HG03175 (cell line): ENCODE measurements around the gene FBLN2.
"Not testable (repeated sequence)": the region's sequence is repeated elsewhere in the genome, so short reads cannot be mapped to it uniquely, and the experiment has no call there.

Experiments
- ATAC-seq: cut with Tn5 transposase; IDR thresholded peaks from one replicate; pipeline ENCODE4 v1.9.1; 2021; ENCODE audit warnings: mild to moderate bottlenecking, moderate library complexity; ENCODE audit not compliant: unreplicated experiment

FBLN2 gene

DNA sequence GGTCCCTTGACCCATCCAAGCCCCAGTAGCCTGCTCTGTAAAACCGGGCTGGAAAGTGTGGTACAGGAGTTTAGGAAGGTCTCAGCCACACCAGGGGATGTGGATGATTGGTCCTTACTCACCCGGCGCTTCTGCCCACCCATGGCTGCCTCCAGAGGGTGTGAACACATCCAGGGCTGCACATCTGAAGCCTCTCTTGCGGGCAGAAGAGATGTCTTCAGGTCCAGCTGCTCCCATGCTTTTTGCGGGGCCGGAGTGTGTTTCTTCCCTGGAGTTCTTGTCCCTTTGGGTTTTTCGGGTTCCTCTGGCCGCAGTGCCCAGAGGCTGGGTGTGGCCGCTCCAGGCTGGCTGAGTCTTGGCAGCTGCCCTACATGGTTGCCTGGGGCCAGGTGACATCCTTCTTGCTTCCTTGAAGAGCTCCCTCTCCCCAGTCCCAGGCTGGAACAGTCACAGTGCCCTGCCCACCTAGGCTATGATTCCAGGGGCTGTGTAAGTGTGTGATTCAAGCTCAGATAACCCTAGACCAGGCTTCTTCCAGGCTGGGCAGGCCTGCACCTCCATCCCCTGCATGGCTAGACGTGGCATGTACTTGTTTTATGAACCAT lies 34.9 kb upstream of the FBLN2 start:
- ATAC-seq, result no peak

DNA sequence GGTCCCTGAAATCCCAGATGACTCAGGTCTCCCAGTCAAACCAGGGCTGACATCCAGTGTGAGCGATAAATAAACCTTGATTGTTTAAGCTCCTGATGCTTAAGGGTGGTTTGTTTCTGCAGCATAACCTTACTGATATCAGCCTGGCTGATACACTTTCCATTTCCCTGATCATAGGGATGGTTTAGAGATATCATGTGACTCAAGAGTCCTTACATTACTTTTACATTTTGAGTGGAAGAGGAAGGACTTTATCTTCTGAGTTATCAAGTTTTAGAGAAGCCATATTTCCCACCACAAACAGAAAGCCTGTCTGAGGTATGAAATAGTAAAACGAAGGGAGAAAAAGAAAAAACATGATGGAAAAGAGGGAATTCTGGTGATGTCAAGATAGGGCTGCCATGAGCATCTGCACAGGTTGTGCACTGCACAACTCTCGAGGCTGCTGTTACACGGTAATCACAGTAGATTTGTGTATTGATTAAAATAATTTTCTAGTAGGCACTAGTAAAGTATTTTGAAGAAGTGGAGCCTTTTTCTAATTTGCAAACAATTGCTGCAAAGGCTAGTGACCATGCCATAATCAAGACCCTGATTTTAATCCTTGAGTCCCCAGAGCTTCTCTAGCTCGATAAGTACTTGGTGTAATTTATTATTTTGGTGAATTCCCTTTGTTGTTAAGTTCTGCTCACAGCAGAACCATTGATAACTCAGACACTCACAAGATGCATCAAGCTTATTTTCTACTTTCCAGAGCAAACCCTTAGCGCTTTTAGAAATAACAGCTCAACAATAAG lies 34.1 kb upstream of the FBLN2 start:
- no peak for ATAC-seq

DNA sequence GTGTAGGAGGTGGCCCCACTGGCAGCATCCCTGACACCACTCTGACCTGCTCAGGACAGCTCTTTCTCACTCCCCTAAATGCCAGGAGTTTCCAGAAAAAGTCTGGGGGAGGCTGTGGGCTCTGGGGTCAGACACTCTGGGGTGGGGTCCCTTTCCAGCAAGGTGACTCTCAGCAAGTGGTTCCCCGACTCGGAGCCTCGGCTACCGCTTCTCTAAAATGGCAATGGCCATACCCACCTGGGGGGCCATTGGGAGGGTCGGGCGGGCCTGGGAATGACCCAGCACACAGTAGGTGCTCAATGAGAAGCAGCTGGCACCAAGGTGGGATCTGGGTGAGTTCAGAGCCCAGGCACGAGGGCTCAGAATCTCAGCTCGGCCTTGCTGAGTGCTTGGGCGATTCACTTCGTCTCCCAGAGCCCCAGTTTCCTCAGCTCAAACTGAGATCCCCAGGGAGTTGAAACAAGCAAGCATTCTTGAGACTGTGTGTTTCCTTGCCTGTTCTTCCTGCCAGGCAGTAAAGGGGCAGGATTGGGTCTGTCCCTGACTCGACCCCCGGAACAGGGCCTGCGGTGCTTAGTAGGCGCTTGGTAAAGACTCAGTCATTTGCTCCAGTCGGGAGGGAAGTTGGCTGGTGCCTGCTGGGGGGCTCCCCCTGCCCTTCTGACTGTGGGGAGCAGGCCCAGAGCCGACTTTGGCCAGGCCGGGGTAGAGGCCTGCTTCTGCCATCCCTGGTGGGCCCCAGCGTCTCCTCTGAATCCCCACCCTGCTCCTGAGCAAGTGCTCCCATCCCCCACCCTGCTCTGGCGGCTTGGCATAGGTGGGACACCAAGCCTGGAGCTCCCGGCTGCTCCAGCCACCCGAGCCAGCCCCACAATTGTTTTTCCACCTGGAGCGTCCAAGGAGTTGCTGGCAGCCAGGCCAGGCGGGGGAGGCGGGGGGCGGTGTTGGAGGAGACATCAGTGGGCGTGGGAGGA lies 32.9 kb upstream of the FBLN2 start:
- no peak for ATAC-seq

DNA sequence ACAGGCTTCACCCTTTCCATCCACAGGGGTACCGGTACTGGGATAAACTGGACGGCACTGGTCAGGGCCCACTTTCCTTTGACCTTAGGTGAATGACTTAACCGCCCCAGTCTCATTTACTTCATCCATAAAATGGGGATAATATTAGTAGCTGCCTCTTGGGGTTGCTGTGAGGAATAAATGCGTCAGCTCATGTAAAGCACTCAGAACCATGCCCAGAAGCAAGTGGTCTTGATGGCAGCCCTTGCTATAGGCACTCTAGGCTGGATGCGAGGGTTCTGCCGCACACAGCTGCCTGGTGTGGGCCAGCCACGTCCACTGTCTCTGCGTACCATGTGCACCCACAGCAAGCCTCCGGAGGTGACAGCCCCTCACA lies 32.2 kb upstream of the FBLN2 start:
- ATAC-seq, result no peak

DNA sequence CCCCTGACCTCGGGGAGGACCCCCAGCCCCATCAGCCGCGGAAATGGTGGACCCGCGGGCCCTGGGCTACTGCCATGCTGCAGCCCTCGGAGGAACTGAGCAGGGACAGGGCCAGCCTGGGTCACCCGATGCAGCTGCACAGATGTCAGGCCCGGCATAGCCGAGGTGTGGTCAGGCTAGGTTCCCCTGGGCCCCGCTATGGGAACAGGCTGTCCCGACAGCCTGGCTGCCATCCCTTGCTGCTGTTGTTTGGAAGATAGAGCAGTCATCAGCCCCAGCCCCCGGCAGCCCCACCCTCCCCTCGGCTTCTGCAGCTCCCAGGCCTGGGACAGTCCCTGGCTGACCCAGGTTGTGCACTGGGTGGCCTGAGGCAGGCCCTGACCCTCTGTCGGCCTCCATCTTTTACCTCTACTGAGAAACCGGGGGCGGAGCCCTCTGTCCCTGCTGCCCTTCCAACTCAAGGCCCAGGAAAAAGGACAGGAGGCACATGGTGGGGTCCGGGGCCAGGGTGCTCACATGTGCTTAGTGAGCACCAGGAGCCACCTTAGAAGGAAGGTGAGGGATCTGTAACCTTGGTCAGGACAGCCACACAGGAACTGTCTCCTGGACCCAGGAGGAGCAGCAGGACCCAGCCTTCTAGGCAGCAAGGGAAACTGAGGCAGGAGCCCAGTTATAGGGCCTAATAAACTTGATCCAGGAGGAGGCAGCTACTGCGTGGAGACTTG lies 31.5 kb upstream of the FBLN2 start:
- no peak for ATAC-seq

DNA sequence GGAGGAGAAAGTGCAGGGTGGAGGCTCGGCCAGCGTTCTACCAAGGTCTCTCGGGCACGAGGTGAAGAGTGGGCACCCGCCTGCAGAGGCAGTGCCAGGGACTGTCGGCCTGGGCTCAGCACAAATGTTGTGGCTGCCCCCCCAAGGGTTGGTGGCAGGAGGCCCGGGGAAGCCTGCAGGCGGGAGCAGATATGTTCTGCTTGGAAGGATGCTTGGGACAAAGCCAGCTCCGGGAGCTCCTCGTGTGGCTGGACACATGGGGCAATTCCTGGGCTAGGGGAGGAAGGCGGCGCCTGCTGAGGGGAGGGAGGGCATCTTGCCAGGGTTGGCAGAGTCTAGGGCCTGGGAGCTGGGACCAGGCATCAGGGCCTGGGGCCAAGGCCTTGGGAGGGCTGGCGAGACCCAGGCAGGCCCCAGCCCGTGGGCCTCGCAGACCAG lies 30.4 kb upstream of the FBLN2 start:
- ATAC-seq, result no peak

DNA sequence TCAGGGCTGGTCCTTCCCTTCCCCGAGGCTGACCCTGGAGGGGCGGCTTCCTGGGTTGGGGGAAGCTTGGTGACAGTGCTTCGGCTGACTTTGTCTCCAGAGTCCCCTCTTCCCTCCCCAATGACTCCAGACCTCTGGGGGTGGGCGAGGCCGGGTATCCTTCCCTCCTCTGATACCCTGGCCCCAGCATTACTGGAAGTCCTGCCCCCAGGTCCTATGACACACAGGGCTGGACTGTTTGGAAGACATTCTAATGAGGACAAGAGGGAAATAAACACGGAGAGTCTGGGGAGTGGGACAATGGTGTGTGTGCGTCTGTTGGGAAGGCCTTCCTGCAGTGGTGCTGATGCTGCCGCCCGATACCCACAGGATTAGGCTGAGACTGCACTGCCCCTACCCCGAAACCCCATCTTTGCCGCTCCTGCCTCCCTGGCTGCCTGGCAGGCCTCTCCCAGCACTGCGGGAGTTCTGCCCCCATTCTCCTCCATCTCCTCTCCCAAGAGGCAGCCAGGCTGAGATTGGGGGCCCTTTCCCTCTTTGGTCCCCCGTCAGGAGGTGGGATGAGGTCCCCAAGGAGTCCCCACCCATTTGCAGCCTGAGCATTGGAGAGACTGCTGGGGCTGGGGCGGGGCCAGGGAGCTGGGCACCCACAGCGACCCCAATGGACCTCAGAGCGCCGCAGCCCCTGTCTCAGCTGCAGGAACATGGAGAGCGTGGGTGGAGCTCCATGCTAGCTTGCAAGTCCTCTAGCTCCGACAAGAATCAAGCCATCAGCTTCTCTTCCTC lies 29.7 kb upstream of the FBLN2 start:
- no peak for ATAC-seq

DNA sequence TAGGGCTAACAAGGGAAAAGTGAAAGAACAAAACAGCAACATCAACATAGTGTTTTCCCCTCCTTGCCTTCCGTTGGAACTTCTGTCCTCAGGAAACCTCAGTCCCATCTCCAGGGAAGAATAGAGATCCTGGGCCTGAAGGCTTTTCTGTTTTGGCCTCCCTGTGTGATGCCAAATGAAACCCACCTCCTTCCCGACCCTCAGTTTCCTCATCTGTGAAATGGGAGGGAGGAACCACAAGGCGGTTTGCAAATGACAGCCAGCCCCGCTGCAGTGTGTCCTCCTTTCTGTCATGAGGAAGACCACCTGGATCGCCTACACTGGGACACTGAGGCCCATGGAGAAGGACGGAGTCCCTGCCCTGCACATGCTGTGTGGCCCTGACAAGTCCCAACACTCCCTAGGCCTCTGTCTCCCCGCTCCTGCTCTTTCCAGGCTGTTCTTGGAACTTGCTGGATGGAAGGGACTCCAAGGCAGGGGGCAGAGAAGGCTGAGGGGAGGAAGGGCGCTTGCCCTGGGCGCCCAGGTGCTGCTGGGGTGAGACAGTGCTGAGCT lies 28.5 kb upstream of the FBLN2 start:
- ATAC-seq, result no peak

DNA sequence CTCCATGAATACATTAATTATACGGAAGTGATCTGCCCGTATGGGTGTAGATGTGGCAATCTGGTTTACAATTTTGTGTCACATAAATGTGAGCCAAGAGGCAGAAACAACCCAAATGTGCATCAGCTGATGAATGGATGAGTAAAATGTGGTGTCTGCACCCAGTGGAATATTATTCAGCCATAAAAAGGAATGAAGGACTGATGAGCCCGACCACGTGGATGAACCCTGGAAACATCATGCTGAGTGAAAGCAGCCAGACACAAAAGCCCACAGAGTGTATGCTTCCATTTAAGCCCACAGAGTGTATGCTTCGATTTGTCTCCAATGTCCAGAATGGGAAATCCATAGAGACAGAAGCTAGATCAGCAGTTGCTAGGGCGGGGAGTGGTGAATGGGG lies 27.6 kb upstream of the FBLN2 start:
- ATAC-seq, result no peak

DNA sequence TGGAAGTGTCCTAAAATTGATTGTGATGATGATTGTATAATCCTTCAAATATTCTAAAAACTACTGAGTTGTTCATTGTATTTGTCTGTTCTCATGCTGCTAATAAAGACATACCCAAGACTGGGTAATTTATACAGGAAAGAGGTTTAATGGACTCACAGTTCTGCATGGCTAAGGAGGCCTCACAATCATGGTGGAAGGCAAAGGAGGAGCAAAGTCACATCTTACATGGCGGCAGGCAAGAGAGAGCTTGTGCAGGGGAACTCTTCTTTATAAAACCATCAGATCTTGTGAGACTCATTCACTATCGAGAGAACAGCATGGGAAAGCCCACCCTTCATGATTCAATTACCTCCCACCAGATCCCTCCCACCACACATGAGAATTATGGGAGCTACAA lies 27.2 kb upstream of the FBLN2 start:
- not testable (repeated sequence) for ATAC-seq

DNA sequence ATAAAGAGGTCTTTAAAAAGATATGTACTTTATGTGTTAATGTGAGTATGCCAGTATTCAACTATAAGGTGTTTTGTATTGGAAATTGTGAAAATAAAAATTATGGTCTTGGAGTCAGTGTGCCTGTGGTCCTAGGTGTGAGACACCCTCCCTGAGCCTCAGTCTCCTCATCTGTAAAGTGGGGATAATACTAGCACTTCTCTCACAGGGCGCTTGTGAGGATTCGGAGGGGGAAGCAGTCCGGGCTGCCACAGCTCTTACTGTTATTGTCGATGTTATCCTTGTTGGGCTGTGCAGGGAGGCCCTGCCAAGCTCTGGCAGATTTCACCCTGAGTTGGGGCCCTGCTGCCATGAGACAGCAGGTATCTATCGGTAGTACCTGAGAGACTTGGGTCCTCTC lies 26.7 kb upstream of the FBLN2 start:
- no peak for ATAC-seq

DNA sequence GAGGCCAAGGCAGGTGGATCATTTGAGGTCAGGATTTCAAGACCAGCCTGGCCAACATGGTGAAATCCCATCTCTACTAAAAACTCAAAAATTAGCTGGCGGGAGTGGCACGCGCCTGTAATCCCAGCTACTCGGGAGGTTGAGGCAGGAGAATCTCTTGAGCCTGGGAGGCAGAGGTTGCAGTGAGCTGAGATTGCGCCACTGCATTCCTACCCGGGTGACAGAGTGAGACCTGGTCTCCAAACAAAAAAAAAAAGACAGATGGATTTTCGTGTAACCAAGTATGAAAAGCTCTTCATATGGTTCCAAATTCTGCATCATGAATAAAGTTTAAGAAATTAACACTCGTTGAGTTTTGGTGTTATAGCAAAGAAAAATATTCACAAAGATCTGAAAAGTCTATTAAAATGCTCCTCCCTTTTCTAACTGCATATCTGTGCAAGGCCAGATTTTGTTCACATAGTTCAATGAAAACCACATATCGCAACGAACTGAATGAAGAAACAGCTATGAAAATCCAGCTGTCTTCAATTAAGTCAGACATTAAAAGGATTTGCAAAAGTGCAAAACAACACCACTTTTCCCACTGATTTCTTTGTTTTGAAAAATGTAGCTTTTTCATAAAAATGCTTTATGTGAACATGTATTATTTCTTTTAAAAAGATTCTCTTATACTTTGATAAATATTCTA lies 23.8 kb upstream of the FBLN2 start:
- no peak for ATAC-seq

DNA sequence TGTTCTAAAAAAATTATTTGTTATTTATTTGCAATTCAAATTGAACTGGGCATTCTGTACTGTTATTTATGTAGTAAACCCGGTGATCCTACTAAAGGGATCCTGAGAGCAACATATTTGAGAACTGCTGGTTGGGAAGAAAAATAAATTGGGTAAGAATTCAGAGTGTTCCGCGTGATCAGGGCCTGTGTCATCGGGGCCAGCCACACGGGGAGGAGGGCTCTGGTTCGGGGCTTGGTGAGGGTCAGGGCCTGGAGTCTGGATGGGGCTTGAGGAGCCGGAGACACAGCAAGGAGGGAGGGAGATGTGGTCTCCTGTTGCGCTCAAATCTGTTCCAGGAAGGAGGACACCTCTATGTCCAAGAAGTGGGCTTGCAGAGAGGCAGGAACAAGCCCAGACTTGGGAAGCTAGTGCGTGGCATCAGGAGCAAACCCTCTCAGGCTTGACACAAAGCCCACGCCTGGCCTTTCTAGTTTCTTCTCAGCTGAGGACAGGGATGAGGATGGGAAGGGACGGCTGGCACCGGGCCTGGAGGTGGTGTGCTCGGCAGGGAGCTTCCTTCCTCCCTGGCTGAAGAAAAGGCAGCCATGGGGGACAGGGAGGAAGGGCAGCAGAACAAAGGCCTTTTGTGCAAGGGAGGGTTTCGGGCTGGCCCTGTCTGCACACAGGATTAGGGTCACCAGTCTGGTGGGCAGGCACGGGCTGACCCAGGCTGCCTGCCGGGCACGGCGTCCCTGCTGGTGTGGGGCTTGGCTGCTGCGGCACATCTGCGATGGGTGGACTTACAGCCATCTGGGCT lies 22.9 kb upstream of the FBLN2 start:
- no peak for ATAC-seq

DNA sequence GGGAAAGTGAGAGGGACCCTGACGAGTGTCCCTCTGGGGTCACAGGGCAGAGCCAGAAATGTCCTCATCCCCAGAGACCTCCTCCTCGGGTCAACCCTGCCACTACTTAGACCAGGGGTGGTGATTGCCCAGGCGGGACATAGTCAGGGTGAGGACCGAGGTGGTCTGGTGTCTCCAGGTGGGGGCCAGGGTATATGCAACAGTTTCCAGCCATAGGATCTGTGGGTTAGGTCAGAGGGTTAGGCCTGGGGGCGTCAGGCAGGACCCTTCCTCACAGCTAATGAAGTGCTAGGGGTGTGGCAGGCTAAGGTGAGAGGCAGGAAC lies 22.3 kb upstream of the FBLN2 start:
- no peak for ATAC-seq

DNA sequence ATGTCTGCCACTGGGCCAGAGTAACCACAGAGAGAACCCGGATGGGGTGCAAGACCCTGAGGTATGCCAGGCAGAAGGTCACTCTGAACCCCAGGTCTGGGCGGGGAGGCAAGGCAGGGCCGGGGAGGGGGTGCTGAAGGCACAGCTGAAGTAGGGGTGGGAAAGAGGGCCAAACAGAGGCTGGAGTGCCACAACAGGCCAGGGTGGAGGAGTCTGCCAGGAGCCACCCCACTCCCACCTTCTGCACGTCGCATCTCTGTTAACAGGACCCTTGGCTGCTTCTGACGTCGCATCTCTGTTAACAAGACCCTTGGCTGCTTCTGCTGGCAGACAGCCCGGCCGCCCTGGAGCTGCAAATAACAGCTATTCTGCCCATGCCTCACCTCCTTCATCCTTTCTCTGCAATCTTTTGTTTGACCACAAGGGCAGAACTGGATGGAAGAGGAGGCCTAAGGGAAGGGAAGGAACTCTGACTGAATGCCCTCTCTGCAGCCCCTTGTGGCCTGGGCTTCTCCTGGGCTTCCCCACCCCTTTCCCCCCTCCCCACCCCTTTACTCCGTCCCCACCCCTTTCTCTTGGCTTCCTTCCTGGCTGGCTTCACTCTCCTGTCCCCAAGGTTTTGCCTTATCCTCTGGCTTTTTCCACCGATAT lies 20.6 kb upstream of the FBLN2 start:
- no peak for ATAC-seq

DNA sequence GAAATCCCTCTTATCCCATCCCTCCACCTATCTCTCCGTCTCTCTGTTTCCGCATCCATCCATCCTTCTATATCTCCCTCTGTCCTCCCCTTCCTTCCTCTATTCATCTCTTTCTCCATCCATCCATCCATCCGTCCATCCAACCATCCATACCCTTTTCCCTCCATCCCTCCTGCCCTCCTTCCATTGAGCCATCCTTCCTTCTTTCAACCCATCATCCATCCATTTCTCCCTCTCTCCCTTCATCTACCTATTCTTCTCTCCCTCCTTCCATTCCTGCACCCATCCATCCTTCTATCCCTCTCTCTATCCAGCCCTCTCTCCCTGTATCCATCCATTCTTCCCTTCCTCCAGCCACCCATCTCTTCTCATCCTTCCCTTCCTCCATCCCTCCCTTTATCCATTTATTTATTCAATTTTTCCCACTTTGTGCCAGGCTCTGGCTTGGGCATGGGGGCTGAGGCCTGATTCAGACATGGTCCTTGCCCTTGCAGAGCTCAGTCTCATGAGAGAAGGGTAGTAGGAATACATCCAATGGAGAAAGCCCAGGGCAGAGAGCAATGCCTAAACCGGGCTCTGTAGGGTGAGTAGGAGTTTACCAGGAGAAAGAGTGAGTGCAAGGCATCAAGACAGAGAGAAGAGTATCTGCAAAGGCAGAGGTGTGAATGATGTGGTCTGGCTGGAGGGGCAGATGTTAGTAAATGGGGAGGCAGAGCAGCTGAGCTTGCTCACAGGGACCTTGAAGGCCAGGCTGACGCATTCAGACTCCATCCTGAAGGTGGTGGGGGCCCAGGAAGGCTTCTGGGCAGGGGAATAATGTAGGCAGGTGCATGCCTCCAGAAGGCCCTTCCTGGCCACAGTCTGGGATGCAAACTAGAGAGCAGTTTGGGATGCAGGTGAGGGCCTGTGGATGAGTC lies 19.5 kb upstream of the FBLN2 start:
- ATAC-seq, result no peak
